Activated naive CD8-positive, alpha-beta T cell treated with anti-CD3 and anti-CD28 coated beads, Interleukin-2, amount 50 U/mL, for 16 hours (primary cell): Measurements from ENCODE around the gene ZIK1.

Source experiments
- DNase-seq: peaks from one replicate; pipeline ENCODE4 v3.0.0-alpha.2; 2020; ENCODE audit warnings: low read depth, low spot score

The ZIK1 gene

DNA sequence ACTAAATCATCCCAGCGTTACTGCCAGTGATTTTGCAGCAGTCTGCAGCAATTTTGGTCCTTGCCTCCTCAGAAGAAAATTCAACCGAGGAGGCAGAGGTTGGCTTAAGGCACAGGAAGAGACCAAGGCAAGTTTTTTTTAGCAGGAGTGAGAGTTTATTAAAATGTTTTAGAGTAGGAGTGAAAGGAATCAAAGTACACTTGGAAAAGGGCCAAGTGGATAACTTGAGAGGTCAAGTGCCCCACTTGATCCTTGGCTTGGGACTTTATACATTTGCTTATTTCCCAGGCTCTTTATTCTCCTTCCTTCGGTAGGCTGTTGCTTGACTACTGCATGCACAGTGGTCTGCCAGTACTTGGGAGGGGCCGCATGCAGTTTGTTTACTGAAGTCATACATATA is 27.2 kb downstream of the ZIK1 start:
- DNase-seq = no peak

DNA sequence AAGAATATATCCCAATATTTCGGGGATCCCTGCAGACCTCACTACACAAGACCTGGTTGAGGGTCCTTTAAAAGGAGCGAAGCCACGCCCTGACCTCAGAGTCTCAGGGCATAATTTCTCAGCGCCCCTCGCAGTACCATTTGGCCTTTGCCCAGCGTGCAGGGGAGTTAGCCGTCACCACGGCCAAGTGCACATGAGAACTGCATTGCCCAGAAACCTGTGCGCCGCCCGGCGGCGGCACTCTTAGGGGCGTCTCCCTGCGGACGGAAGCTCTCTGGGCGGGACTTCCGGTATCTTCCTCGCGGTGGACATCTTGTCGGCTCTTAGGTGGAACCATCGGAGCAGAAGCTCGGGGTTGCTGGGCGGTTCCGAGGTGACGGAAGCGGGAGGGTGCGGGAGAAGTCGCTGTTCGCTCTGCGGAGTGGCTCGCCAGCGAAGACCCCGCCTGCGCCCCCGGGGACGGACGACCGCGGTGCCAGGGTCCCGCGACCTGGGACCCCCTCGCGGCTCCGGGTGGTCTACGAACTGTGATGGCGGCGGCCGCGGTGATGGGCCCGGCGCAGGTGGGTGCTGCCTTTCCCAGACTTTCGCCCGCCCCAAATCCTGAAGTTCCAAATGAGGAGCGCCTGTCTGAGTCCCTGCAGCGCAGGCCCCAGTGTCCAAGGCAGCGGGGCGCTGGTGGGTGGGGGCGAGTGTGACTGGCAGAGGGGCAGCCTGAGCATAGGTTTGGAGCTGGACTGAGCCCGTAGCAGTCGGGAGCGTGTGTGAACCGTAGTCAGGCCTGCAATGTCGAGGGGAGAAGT is 30.2 kb downstream of the ZIK1 start, which contains the start of gene ZNF134:
ZNF134 (plus strand) TSS at position 302 of the 803 bp plus-strand sequence. CDS start 5,227 bp downstream, outside the sequence.
- peak; percentile 84 for DNase-seq

DNA sequence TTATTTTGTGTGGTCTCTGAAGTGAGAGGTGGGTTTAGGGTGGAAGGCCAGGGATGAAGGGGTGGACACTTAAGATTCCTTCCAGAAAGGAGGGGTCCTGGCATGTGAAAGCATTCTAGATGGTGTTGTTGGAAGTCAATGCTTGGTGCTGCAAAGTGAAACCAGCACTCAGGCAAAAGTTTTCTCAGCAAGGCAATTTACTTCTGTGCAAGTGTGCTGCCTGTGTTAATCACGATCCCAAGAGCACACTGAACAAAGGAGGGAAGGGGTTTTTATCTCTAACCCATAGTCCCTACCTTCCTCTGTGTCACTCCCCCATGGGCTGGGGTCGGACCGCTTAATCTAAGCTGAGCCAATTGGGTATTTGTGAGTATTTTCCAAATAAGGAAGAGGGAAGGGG is 31.4 kb downstream of the ZIK1 start:
- DNase-seq = no peak

DNA sequence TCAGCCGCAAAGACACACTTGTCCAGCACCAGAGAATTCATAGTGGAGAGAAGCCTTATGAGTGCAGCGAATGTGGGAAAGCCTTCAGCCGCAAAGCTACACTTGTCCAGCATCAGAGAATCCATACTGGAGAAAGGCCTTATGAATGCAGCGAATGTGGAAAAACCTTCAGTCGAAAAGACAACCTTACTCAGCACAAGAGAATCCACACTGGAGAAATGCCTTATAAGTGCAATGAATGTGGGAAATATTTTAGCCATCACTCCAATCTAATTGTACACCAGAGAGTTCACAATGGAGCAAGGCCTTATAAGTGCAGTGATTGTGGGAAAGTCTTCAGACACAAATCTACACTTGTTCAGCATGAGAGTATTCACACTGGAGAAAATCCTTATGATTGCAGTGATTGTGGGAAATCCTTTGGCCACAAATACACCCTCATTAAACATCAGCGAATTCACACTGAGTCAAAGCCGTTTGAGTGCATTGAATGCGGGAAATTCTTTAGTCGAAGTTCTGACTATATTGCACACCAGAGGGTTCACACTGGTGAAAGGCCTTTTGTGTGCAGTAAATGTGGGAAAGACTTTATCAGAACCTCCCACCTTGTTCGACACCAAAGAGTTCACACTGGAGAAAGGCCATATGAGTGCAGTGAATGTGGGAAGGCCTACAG is 36.9 kb downstream of the ZIK1 start:
- no peak for DNase-seq

DNA sequence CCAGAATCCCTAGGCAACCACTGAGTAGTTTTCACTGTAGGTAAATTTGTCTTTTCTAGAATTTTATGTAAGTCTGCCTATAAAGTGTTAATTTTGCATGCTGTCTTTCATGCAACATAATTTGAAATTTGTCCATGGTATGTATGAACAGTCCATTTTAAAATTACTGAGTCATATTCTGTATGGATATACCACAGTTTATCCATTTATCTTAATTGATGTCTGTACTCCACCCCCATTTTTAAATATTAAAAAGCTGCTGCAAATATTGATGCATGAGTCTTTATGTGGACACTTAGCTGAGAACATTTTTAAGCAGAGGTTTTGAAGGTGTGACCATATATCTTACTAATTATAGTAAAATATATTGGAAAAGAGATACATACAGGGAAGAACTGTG is 39.1 kb downstream of the ZIK1 start:
- no peak for DNase-seq

DNA sequence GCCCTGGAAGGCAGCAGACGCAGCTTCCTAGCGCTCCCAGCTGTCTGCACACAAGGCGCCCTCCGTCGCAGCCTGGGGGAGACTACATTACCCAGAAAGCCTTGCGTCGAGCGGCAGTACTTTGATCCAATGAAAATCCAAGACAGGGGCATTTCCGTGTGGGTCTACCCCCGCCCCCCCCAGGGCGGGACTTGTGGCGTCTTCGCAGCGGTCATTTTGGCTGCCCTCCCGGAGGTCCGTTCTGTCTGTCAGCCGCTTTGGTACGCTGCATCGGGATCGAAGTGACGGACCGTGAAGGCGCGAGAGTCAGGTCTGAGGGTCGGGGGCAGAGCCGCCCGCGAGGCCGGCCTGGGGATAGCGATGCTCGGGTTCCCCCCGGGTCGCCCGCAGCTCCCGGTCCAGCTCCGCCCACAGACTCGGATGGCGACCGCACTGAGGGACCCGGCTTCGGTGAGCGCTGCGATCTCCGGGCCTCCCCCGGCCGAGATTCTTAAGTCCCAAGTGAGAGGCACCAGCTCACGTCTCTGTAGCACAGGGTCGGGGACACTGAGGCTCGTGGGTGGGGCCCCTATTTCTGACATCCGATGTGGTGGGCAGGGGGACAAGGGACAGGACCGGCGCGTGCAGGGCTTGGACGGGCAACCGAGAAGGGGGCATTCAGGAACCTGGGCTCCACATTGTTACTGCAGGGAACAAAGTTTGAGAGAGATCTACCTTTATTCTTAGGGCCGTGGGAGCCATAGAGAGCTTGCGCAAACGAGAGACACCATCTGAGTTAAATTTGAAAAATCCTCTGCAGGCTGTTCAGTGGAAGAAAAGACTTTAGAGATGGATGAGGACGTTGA is 49.3 kb downstream of the ZIK1 start, which contains the start of gene ZNF211:
ZNF211 (plus strand) TSS at position 182 of the 845 bp plus-strand sequence; CDS start at position 361, 179 bp downstream.
- peak; percentile 68 for DNase-seq

DNA sequence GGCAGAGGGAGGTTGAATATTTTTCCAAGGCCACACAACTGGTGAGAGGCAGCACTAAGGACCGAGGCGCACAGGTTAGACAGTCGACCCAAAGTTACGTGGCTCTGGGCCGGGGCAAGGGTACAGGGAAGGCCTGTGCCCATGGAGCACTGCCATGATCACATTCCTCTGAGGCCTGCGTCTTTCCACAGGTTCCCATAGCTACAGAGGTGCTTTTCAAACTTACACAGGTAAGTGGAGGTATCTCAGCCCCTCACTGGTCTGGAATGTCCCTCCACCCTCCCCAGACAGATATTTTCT is 49.8 kb downstream of the ZIK1 start:
- DNase-seq = no peak

DNA sequence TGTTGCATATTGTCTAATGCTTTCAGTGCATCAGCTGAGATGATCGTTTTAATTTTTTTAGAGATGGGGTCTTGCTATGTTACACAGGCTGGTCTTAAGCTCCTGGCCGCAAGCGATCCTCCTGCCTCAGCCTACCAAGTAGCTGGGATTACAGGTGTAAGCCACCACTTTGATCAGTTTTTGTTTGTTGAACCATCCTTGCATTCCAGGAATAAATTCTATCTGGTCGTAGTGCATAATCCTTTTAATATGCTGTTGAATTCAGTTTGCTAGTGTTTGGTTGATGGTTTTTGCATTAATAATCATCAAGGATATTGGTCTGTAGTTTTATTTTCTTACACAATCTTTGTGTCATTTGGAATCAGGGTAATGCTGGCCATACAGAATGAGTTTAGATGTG is 53.4 kb downstream of the ZIK1 start:
- no peak for DNase-seq

DNA sequence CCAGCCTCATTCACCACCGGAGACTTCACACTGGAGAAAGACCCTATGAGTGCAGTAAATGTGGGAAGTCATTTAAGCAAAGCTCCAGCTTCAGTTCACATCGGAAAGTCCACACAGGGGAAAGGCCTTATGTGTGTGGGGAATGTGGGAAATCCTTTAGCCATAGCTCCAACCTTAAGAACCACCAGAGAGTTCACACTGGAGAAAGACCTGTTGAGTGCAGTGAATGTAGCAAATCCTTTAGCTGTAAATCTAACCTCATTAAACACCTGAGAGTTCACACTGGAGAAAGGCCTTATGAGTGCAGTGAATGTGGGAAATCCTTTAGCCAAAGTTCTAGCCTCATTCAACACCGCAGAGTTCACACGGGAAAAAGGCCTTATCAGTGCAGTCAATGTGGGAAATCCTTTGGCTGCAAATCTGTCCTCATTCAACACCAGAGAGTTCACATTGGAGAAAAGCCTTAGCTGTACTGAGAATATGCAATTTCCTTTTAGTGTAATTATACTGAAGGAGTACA is 57.8 kb downstream of the ZIK1 start:
- DNase-seq = no peak

DNA sequence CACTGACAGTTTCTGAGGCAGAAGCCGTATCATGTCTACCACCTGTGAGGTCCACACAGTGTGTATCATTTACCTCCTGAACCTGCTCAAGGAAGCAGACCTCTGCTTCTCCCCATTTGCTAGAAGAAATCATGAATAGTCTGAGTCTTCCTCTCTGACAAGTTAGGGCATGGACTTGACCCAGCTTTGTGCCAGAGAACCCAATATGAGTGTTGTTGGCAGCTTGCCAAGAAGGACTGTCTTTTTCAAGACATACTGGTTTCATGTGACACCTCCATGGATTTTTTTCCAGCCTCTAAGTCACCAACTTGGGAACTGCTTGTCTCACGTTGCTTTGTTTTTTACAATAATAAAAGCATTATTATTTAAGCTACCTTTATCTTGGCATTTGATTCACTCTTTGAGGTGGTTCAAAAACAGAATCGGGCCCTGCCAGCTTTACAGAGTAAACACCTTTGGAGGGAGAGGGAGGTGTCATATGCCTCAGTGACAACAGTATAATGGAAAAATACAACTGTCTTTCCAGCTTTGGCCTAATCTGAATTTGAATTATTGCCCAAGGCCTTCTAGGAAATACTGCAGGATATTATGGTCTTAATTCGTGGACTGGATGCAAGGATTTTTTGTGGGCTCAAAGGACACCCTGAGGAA is 58.6 kb downstream of the ZIK1 start:
- DNase-seq = no peak
